Neural cell (in vitro differentiated cells): ENCODE measurements around the gene UNC5B. TPM values are rescaled to one million over a fixed set of nuclear protein-coding genes. Genes with fewer than 3 reads are reported as not detected.

Source experiments
- H2AFZ ChIP-seq: fragments of 200-600, 300-800 bp; sonication (generic), shearing (Covaris generic); 2 replicates; pipeline ENCODE4 v1.6.0; 2014; ENCODE audit warnings: low read depth, mild to moderate bottlenecking, antibody characterized with exemption, low read length, moderate library complexity
- H3F3A ChIP-seq: fragments of 200-600 bp; shearing (Covaris generic); 2 replicates; pipeline ENCODE4 v1.6.1; 2016; ENCODE audit warnings: mild to moderate bottlenecking, moderate library complexity, mixed read lengths, antibody characterized with exemption, low read length; ENCODE audit not compliant: insufficient read depth, poor library complexity, severe bottlenecking
- H3K27ac ChIP-seq: fragments of 200-600, 300-800 bp; sonication (generic), shearing (Covaris generic); 2 replicates; pipeline ENCODE4 v1.5.1; 2014; ENCODE audit warnings: mild to moderate bottlenecking, low read length, moderate library complexity
- H3K27me3 ChIP-seq: fragments of 300-800, 200-600 bp; sonication (generic), shearing (Covaris generic); 2 replicates; pipeline ENCODE4 v1.6.0; 2014; ENCODE audit warnings: mild to moderate bottlenecking, low read depth, low read length, moderate library complexity; ENCODE audit not compliant: insufficient read depth
- H3K36me3 ChIP-seq: fragments of 300-800, 200-600 bp; sonication (generic), shearing (Covaris generic); 2 replicates; pipeline ENCODE4 v1.5.1; 2014; ENCODE audit warnings: mild to moderate bottlenecking, antibody characterized with exemption, low read length, moderate library complexity; ENCODE audit not compliant: insufficient read depth
- H3K4me2 ChIP-seq: fragments of 300-800, 200-600 bp; sonication (generic), shearing (Covaris generic); 2 replicates; pipeline ENCODE4 v1.6.0; 2014; ENCODE audit warnings: mild to moderate bottlenecking, low read length
- H3K4me3 ChIP-seq: fragments of 300-800, 200-600 bp; sonication (generic), shearing (Covaris generic); 2 replicates; pipeline ENCODE4 v1.5.1; 2014; ENCODE audit warnings: mild to moderate bottlenecking, low read length, moderate library complexity
- H3K79me2 ChIP-seq: fragments of 200-600 bp; shearing (Covaris generic); replicated peaks from 2 replicates; pipeline ENCODE4 v1.6.0; 2014; ENCODE audit warnings: mild to moderate bottlenecking, low read length, moderate library complexity; ENCODE audit not compliant: insufficient read depth
- H3K9ac ChIP-seq: fragments of 300-800, 200-600 bp; sonication (generic), shearing (Covaris generic); 2 replicates; pipeline ENCODE4 v1.6.1; 2016; ENCODE audit warnings: mild to moderate bottlenecking, low read length, mixed read lengths
- H3K9me2 ChIP-seq: fragments of 200-600 bp; shearing (Covaris generic); 2 replicates; pipeline ENCODE4 v1.6.1; 2016; ENCODE audit warnings: mild to moderate bottlenecking, low read length, mixed read lengths; ENCODE audit not compliant: insufficient read depth
- H3K9me3 ChIP-seq: fragments of 200-600, 300-800 bp; sonication (generic), shearing (Covaris generic); 2 replicates; pipeline ENCODE4 v1.6.1; 2016; ENCODE audit warnings: mild to moderate bottlenecking, mixed run types, low read length, moderate library complexity, mixed read lengths
- H4K20me1 ChIP-seq: fragments of 200-600 bp; shearing (Covaris generic); 2 replicates; pipeline ENCODE4 v1.6.1; 2016; ENCODE audit warnings: mild to moderate bottlenecking, mixed run types; ENCODE audit not compliant: insufficient read depth
- CTCF ChIP-seq: fragments of 450-650 bp; IDR thresholded peaks from 2 replicates; pipeline ENCODE4 v1.5.1; 2014; ENCODE audit warnings: antibody characterized with exemption, mild to moderate bottlenecking, moderate library complexity; ENCODE audit not compliant: poor library complexity, severe bottlenecking
- EP300 ChIP-seq: fragments of 450-650 bp; conservative IDR thresholded peaks from 2 replicates; pipeline ENCODE4 v1.6.1; 2014; ENCODE audit warnings: antibody characterized with exemption, mild to moderate bottlenecking, moderate library complexity; ENCODE audit not compliant: poor library complexity, severe bottlenecking
- EZH2 ChIP-seq: fragments of 200-600, 300-800 bp; shearing (Covaris generic), sonication (generic); IDR thresholded peaks from 2 replicates; pipeline ENCODE4 v1.6.1; 2014; ENCODE audit warnings: antibody characterized with exemption, low read length, borderline replicate concordance, mild to moderate bottlenecking; ENCODE audit not compliant: insufficient read depth, poor library complexity, severe bottlenecking
- MXI1 ChIP-seq: fragments of 450-650 bp; conservative IDR thresholded peaks from 2 replicates; pipeline ENCODE4 v1.6.1; 2014; ENCODE audit warnings: antibody characterized with exemption, mild to moderate bottlenecking; ENCODE audit not compliant: poor library complexity, severe bottlenecking
- POLR2AphosphoS5 ChIP-seq: IDR thresholded peaks from 2 replicates; pipeline ENCODE4 v1.6.1; 2012
- RAD21 ChIP-seq: fragments of 450-650 bp; conservative IDR thresholded peaks from 2 replicates; pipeline ENCODE4 v1.6.1; 2014; ENCODE audit warnings: antibody characterized with exemption, mild to moderate bottlenecking, moderate library complexity
- REST ChIP-seq: IDR thresholded peaks from 2 replicates; pipeline ENCODE4 v1.6.1; 2012; ENCODE audit warnings: borderline replicate concordance
- SMC3 ChIP-seq: fragments of 450-650 bp; conservative IDR thresholded peaks from 2 replicates; pipeline ENCODE4 v1.6.1; 2014; ENCODE audit warnings: antibody characterized with exemption, mild to moderate bottlenecking, moderate library complexity; ENCODE audit not compliant: poor library complexity
- TAF1 ChIP-seq: IDR thresholded peaks from 2 replicates; pipeline ENCODE4 v1.6.1; 2012; ENCODE audit warnings: low read depth
- polyA plus RNA-seq: library from polyadenylated mRNA; depleted of rRNA; stranded (reverse); fragments of >200 nt; gene quantifications from 2 replicates; pipeline ENCODE4 v1.2.3, GENCODE V29; 2014

UNC5B gene
- polyA plus RNA-seq, 1 donor from 2014 or later, result 2.0 TPM

- no peak overlapping the region for H3K9ac ChIP-seq
- H3K27ac ChIP-seq, result no peak overlapping the region
- TF ChIP-seq RAD21 (no peak), POLR2AphosphoS5 (no peak), TAF1 (no peak), EZH2 (no peak), CTCF (no peak), REST (no peak), MXI1 (no peak), SMC3 (no peak), EP300 (no peak)
- H3K36me3 ChIP-seq, result no peaks in the 10 kb centered on the region
- no peaks in the 10 kb centered on the region for H4K20me1 ChIP-seq
- no peak overlapping the region for H3K4me3 ChIP-seq
- no peak overlapping the region for H3K4me2 ChIP-seq
- H3K27me3 ChIP-seq, result no peaks in the 10 kb centered on the region
- H3F3A ChIP-seq, result no peaks in the 10 kb centered on the region
- H3K9me2 ChIP-seq, result no peaks in the 10 kb centered on the region
- no peaks in the 10 kb centered on the region for H3K9me3 ChIP-seq
- H3K79me2 ChIP-seq, result no peaks in the 10 kb centered on the region
- H2AFZ ChIP-seq, result no peak overlapping the region
Observed at GRCh38 chr10:71223347-71224058, 11.1 kb downstream of the UNC5B start.

GRCh38 chr10:71225291-71226058 lies 13.1 kb downstream of the UNC5B start:
- Histone ChIP-seq H3K27me3 (no peaks in the 10 kb centered on the region), H3K4me2 (no peak overlapping the region), H3K4me3 (no peak overlapping the region), H2AFZ (no peak overlapping the region), H3K9me3 (no peaks in the 10 kb centered on the region), H4K20me1 (no peaks in the 10 kb centered on the region), H3K9me2 (no peaks in the 10 kb centered on the region), H3K9ac (no peak overlapping the region), H3K79me2 (no peaks in the 10 kb centered on the region), H3F3A (no peaks in the 10 kb centered on the region), H3K27ac (no peak overlapping the region), H3K36me3 (no peaks in the 10 kb centered on the region)
- TF ChIP-seq EZH2 (no peak), MXI1 (no peak), CTCF (no peak), REST (no peak), SMC3 (no peak), RAD21 (no peak), EP300 (no peak), TAF1 (no peak), POLR2AphosphoS5 (no peak)
